HTERT RPE-1 (cell line): ENCODE data around the gene SCUBE2.
"Not testable (repeated sequence)": the region's sequence is repeated elsewhere in the genome, so short reads cannot be mapped to it uniquely, and the experiment has no call there.

Experiments used
- in situ Hi-C: fragments of 300-500 bp; cut with MboI; formaldehyde crosslinking; loops from 4 replicates; pipeline ENCODE4 v1.14.3; 2020; ENCODE audit warnings: low sequenced_read_pairs

The SCUBE2 gene

DNA sequence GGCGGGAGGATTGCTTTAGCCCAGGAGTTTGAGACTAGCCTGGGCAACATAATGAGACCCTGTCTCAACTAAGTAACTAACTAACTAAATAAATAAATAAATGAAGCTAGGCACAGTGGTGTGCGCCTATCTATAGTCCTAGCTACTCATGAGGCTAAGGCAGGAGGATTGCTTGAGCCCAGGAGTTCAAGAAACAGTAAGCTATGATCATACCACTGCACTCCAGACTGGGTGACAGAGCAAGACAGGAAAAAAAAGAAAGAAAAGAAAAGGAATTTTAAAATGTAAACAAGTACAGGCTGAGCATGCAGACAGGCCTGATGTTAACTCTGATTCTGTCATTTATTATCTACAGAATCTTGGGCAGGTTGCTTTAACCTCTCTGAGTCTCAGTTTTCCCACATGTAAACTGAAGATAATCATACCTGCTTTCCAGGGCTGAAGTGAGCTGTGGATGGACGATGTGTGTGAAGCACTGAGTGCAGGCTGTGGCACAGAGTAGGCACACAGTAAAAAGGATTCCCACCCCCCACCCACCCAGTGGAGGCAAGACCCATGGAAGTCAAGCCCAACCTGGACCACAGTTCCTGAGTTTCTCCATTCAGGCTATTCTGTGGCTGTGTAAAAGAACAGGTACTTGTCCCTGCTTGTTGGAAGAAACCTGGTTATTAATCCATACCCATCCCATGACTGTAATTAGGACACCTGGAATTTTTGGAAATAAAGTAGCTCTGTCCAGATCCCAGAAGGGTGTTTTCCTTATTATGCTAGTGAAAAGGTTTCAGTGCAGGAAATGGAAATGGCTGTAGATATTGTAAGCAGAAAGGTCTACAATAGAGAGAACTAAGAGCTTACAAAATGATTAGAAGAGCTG is 18.7 kb upstream of the SCUBE2 start:
- in situ Hi-C loops = no loop called here

DNA sequence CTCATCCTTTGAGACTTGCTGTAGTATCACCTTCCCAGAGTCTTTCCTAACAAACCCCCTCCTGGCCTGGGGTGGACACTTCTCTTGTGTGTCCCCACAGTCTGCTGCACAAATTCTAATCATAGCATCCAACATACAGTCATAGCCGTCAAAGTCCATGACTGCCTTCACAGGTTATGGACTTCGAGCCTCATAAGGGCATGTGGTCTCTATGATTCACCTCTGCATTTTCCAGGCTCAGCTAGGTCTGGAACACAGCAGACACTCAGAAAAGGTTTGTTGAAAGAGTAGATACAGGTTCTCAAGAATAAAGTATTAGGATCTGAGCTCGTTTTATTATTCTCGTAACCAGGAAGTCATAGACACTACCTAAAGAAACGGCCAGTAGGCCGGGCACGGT is 13.2 kb upstream of the SCUBE2 start:
- in situ Hi-C loops = no loop called here

DNA sequence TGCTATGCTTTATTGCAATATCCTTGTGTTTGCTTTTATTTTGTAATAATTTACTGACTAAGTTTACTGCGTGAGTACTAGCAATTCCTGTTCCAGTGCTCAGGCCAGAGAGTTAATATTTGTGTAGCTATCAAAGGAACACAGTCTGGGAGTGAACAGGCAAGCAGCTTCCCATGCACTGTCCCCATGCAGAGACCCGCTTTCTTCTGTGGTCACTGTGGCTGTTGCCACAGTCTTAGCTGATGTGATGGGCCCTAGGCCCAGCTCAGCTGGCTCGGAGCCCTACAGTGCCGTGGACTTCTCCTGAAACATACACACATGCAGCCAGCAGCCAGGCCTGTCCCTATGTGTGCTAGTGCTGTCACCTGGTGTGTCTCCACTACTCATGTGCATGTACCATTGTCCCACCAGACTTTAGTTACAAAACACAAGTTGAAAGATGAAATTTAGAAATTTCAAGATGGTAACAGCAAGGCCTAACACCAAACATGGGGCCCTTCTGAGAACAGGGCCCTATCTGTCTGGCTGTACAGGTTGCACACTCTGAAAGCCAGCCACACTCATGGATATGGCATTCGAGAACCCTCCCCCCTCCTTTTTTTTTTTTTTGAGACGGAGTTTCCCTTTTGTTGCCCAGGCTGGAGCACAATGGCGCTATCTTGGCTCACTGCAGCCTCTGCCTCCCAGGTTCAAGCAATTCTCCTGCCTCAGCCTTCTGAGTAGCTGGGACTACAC is 12.3 kb upstream of the SCUBE2 start:
- in situ Hi-C loops = no loop called here

- in situ Hi-C loops = no loop called here
Observed at GRCh38 chr11:9099617-9100016, 8.2 kb upstream of the SCUBE2 start.

- in situ Hi-C loops = not testable (repeated sequence)
Observed at GRCh38 chr11:9098455-9098854, 7.1 kb upstream of the SCUBE2 start.

DNA sequence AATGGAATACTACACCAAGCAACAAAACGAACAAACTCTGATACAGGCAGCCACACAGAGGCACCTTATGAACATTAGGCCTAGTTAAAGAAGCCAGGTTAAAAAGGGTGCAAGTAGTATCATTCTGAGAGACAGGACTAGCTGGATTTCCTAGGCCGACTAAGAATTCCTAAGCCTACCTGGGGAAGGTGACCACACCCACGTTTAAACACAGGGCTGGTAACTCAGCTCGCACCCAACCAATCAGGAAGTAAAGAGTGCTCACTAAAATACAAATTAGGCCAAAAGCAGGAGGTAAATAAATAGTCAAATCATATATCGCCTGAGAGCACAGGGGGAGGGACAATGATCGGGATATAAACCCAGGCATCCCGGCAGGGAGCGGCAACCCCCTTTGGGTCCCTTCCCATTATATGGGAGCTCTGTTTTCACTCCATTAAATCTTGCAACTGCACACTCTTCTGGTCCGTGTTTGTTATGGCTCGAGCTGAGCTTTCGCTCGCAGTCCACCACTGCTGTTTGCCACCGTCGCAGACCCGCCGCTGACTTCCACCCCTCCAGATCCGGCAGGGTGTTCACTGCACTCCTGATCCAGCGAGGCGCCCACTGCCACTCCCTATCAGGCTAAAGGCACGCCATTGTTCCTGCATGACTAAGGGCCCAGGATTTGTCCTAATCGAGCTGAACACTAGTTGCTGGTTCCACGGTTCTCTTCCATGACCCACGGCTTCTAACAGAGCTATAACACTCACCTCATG is 6.0 kb upstream of the SCUBE2 start:
- in situ Hi-C loops = not testable (repeated sequence)

DNA sequence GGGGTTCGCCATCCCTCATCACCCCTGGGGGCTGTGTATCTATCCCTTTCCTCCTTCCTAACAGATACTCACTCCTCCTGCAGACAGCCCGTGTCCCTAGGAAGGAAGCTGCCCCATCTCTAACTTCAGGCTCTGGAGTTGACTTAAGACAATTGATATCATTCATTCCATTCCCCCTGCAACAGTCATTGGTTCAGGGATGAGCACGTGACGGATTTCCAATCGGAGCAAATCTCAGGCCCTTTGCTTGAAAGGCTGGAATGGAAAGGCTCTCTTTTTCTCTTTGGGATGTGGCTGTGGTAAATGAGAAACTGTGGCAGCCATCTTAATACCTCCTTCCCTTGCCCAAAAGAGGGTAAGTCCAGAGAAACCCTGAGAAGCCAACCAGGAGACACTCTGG is 5.0 kb upstream of the SCUBE2 start:
- in situ Hi-C loops = no loop called here

GRCh38 chr11:9095421-9095820 is 4.0 kb upstream of the SCUBE2 start:
- in situ Hi-C loops = no loop called here

GRCh38 chr11:9094420-9094819 is 3.0 kb upstream of the SCUBE2 start:
- in situ Hi-C loops = no loop called here

DNA sequence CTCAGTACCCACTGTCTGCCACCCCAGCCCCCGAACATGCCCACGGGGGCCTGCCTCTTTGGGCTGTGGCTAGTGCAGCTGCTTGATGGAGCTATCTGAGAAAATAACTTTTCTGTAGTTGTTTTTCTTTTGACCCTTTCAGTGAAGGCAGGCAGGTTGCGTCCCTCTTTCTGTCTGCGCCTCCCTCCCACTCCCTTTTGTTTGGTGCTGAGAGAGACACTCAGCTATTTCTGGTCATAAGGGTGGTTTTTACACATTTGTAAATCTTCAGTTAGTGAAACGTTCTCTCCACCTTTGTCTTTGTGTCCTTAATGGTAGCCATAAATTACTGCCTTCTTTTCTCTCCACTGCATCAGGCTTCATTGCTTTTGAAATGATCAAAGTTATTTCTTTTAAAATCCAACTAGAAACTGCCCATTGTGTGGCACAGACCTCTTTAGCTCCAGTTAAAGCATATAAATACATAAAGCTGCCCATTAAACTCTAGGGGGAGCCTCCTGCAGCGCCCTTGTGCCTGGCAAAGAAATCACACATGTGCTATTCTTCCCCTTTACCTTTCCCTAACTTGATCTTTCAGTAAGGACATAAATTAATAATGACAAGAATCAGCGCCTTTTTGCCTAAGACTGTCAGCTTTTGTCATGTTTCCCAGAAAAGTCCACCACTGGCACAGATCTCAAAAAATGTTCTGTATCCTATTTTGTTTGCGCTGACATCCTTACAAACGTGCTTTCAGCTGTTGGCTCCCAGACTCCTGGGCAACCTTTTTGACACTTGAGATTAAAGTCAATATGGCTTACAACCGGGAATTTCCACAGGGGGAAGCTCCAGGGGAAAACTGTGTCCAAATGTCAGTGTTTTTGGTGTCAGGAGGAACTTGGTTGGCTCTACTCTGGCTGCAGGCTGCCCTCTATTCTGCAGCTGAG is 1.7 kb upstream of the SCUBE2 start:
- in situ Hi-C loops = no loop called here

DNA sequence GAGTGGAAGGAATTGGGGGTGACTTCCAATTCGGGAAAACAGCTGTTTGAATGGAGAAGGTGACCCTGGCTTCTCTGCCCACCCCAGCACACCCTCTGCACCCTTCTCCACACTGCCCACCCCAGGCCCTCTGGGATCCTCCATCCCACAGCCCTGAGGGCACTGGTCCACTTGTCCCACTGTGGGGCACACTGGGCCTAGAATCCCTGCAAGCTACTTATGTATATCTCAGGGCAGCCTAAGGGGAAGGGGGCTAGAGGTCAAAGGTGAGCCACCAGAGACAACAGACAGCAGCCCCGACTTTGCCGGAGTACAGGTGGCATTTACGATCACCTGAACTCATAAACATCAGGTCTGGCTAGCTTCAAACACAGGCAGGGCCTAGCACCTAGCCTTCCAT is 673 bp upstream of the SCUBE2 start:
- in situ Hi-C loops = no loop called here

GRCh38 chr11:9090488-9091043 is 833 bp downstream of the SCUBE2 start:
- in situ Hi-C loops = no loop called here

GRCh38 chr11:9089636-9090035 is 1.8 kb downstream of the SCUBE2 start:
- in situ Hi-C loops = no loop called here

- in situ Hi-C loops = no loop called here
Observed at GRCh38 chr11:9089061-9089460, 2.3 kb downstream of the SCUBE2 start.

- in situ Hi-C loops = no loop called here
Observed at GRCh38 chr11:9082575-9082974, 8.8 kb downstream of the SCUBE2 start.

- in situ Hi-C loops = no loop called here
Observed at GRCh38 chr11:9081153-9081552, 10.2 kb downstream of the SCUBE2 start.

- in situ Hi-C loops = no loop called here
Observed at GRCh38 chr11:9078113-9079086, 13.0 kb downstream of the SCUBE2 start.

GRCh38 chr11:9077164-9077563 is 14.2 kb downstream of the SCUBE2 start:
- in situ Hi-C loops = no loop called here

DNA sequence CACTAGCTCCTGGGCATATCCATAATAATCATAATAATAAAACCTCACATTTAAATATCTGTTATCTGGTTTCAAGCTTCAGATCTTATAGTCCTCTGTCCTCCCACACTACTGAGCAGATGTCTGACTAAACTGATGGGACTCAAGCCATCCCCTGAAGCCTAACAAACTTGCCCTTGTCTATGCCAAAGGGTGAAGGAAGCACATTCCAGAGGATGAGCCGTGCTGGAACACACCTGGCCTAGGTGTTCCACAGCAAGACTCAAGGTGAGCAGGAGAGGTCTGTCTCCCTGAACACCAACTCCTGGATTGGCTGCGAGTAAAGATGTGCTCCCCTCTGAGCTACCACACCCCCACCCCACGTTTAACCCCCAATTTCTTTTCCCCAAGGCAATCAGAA is 14.7 kb downstream of the SCUBE2 start:
- in situ Hi-C loops = no loop called here
